Raji (cell line): Measurements from ENCODE around the gene NCOA3.

Source experiments
- POLR2A ChIP-seq: IDR thresholded peaks from 2 replicates; pipeline ENCODE4 v1.6.1; 2011; ENCODE audit warnings: low read depth, low read length, control low read depth; ENCODE audit not compliant: insufficient read depth

NCOA3 gene

GRCh38 chr20:47568837-47569410 is 67.2 kb downstream of the NCOA3 start:
- TF ChIP-seq POLR2A, result no peak

DNA sequence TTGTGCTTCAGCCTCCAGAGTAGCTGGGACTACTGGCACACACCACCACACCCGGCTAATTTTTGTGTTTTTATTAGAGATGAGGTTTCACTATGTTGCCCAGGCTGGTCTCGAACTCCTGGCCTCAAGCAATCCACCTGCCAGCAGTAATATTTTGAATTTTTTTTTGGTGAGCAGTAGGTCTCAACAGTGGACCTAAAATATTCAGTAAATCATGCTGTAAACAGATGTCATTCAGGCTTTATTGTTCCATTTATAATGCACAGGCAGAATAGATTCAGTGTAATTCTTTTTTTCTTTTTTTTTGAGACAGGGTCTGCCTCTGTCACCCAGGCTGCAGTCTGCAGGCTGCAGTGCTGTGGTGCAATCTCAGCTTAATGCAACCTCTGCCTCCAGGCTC is 69.7 kb downstream of the NCOA3 start:
- TF ChIP-seq POLR2A, result no peak

- no peak for TF ChIP-seq POLR2A
These were observed 70.5 kb downstream of the NCOA3 start for GRCh38 chr20:47572105-47572729.

GRCh38 chr20:47573559-47573958 is 71.9 kb downstream of the NCOA3 start:
- no peak for TF ChIP-seq POLR2A

DNA sequence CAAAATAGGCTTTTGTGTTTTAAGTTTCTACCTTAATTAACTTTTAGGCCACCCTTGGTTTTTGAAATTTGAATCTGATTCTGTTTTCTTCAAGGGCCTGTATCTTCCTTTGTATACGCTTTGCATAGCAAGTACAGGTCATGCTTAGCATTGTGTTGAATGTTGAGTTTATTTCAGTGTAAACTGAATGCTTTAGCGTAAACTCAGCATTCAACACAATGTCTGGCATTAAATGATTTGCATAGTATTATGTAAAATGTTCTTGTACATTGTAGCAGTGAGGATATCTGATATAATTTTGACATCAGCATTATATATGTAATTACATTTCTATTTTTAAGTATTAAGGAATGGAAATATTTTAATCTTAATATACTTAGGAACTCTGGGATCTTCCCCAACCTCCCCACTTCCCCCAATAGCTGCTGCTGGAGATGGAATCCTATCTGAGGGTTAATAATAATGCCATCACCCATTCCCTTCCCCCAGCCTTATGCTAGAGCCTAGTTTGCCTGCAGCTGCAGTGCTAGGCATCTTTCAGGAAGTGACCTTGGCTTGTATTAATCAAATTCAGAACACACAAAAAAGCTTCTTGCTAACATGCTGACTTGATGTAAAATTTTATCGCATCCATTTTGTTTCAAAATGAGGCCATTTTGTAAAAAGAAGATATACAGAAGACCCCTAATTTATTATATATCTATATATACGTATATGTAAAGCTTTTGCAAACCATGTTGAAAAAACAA is 73.1 kb downstream of the NCOA3 start:
- TF ChIP-seq POLR2A, result no peak

DNA sequence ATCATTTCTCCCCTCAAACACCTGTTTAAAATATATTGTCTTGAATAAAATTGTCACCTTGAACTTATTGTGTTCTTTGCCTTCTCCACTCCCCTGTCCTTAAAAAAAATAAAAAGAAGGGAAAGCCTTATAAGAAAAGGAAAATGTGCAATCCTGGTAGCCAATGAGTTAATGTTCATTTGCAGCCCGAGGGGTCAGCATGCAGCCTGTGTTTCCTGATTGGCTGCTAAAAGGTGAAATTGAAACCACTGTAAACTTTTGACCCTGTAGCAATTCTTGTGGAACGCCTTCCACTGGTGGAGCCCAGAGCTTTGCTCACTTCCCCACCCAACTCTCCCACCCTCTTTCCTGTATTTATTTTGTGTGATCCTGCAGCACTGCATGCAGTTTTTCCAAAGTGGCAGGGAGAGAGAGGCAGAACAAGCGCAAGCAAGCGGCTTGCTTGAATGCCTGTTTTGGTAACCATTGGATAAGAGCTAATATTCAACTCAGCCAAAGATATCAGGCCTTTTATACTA is 74.9 kb downstream of the NCOA3 start:
- TF ChIP-seq POLR2A, result no peak

DNA sequence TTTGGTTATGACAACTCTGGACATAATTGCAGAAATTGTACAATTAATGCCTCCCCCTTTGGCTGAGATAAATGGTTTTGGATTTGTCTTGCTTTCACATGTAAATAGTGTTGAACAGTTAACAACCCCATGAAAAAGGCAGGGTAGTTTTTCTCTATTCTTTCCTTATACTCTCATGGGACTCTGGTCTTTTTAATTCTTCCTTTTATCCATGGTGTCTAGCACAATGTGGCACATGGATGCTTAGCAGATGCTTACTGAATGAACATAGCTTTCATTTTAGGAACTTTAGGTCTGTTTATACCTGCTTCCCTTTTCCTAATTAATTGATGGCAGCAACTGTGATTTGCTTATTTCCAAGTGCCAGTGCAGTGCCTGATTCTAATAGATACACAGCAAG is 75.6 kb downstream of the NCOA3 start:
- no peak for TF ChIP-seq POLR2A

- no peak for TF ChIP-seq POLR2A
These were observed 76.9 kb downstream of the NCOA3 start for GRCh38 chr20:47578543-47578942.

DNA sequence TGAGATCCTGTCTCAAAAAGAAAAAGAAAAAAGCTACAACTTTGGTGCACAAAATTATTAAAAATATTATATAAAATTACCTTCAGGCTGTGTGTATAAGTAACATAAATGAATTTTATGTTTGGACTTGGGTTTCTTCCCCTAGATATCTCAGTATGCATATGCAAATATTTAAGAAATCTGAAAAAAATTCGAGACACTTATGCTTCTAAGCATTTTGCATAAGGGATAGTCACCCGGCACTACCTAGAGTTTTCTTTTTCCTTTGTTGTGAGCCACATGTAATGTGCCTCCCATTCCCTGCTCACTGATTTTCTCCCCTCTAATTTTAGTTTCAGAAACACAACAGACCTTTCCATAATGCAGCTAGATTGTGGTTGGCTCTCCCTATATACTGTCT is 79.4 kb downstream of the NCOA3 start:
- TF ChIP-seq POLR2A, result no peak

- no peak for TF ChIP-seq POLR2A
These were observed 81.9 kb downstream of the NCOA3 start for GRCh38 chr20:47583551-47583950.

- TF ChIP-seq POLR2A, result no peak
These were observed 83.5 kb downstream of the NCOA3 start for GRCh38 chr20:47585087-47585747.

GRCh38 chr20:47586649-47587294 is 85.1 kb downstream of the NCOA3 start:
- no peak for TF ChIP-seq POLR2A

GRCh38 chr20:47588158-47588557 is 86.5 kb downstream of the NCOA3 start:
- no peak for TF ChIP-seq POLR2A

DNA sequence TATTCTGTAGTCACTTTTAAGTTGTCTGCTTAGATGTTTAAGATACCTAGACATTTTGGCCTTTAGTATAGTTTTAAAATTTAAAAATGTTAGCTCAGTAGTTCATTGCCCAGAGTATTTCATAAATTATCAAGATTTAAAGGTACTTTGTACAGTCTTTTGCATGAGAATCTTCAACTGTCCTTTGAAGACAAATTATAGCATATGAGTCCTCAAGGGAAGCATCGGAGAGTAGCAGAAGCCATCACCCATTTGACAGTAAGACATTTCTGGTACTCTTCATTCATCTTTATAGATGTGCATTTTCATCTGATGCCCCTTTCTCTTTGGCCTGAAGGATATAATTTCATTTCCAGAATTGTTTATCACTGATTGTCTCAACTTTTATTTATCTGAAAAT is 89.5 kb downstream of the NCOA3 start:
- TF ChIP-seq POLR2A, result no peak

DNA sequence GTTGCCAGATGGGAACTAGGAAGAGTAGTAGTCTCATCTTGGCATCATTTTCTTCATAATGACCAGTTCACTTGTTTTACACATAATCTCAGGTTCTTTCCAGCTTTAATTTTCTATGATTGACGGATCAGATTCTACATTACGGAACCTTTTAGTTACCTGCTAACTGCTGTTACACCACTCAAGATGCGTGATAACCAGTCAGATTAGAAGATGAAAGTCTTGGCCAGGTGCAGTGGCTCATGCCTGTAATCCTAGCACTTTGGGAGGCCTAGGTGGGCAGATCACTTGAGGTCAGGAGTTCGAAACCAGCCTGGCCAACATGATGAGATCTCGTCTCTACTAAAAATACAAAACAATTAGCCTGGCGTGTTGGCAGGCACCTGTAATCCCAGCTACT is 92.5 kb downstream of the NCOA3 start:
- no peak for TF ChIP-seq POLR2A
